GM12878 (cell line): ENCODE measurements around the gene KCNQ1. TPM values are rescaled to one million over a fixed set of nuclear protein-coding genes. Genes with fewer than 3 reads are reported as not detected.

Source experiments
- ATAC-seq: fragments of 200-7000 bp; cut with Tn5 transposase; 3 replicates; pipeline ENCODE4 v1.9.1; 2020; ENCODE audit warnings: mild to moderate bottlenecking, moderate library complexity
- BruUV-seq: library from RNA; stranded (reverse); fragments of 400-500 nt; replicated peaks from 2 replicates; lab custom pipeline; 2021; lab: Mats Ljungman, UMichigan
- CTCF ChIA-PET: fragments of 300-600 bp; sonication (Branson Sonifier 250); formaldehyde crosslinking; extraction: SDS; loops from one replicate; lab custom pipeline; 2021; ENCODE audit warnings: inconsistent platforms; lab: Yijun Ruan, JAX
- POLR2A ChIA-PET: fragments of 350-600 bp; formaldehyde crosslinking; extraction: SDS; loops from one replicate; lab custom pipeline; 2021; ENCODE audit warnings: inconsistent platforms; lab: Charles Lee
- RAD21 ChIA-PET: fragments of 300-600 bp; sonication (Branson Sonifier 250); formaldehyde crosslinking; loops from one replicate; lab custom pipeline; 2023; ENCODE audit warnings: antibody characterized with exemption; ENCODE audit not compliant: unreplicated experiment; lab: Charles Lee
- SMC1A ChIA-PET: fragments of 300-600 bp; sonication (Branson Sonifier 250); formaldehyde crosslinking; loops from one replicate; lab custom pipeline; 2023; ENCODE audit not compliant: unreplicated experiment, uncharacterized antibody; lab: Charles Lee
- DNase-seq: peaks from one replicate; pipeline ENCODE4 v3.0.0-alpha.2; 2011; ENCODE audit warnings: low read depth, low spot score
- FAIRE-seq: peaks from 3 replicates; lab custom pipeline; 2011; peaks lifted over from hg19 to GRCh38; lab: Jason Lieb, UNC
- H2AFZ ChIP-seq: 2 replicates; pipeline ENCODE4 v1.6.0; 2011; ENCODE audit warnings: low read depth, low read length, control low read depth; ENCODE audit not compliant: control insufficient read depth
- H3K27ac ChIP-seq: 2 replicates; pipeline ENCODE4 v1.5.1; 2011; ENCODE audit warnings: control low read depth; ENCODE audit not compliant: control insufficient read depth, insufficient read depth
- H3K27me3 ChIP-seq, 2 experiments: replicated peaks in 1 of 2; 2 replicates each; pipeline versions ENCODE4 v1.6.0 to v1.6.1; 2011; ENCODE audit warnings: low read length in 1 of 2; ENCODE audit not compliant: control insufficient read depth in 2 of 2, insufficient read depth in 2 of 2
- H3K36me3 ChIP-seq, 2 experiments: 2 replicates each; pipeline ENCODE4 v1.5.1; 2011; ENCODE audit warnings: low read length in 1 of 2; ENCODE audit not compliant: control insufficient read depth in 2 of 2, insufficient read depth in 2 of 2
- H3K4me1 ChIP-seq: 2 replicates; pipeline ENCODE4 v1.6.1; 2011; ENCODE audit warnings: mild to moderate bottlenecking, low read length, moderate library complexity, mixed read lengths; ENCODE audit not compliant: control insufficient read depth, insufficient read depth
- H3K4me2 ChIP-seq: 2 replicates; pipeline ENCODE4 v1.6.0; 2011; ENCODE audit warnings: control low read depth; ENCODE audit not compliant: control insufficient read depth, insufficient read depth
- H3K4me3 ChIP-seq: fragments of 200-600 bp; sonication (generic); 2 replicates; pipeline ENCODE4 v1.5.1; 2016
- H3K79me2 ChIP-seq: 2 replicates; pipeline ENCODE4 v1.6.0; 2011; ENCODE audit warnings: low read length; ENCODE audit not compliant: control insufficient read depth, insufficient read depth
- H3K9ac ChIP-seq: 2 replicates; pipeline ENCODE4 v1.8.0; 2011; ENCODE audit warnings: low read length, control low read depth, mixed read lengths; ENCODE audit not compliant: control insufficient read depth, insufficient read depth
- H3K9me3 ChIP-seq: replicated peaks from 3 replicates; pipeline ENCODE4 v1.5.1; 2011; ENCODE audit warnings: mild to moderate bottlenecking, low read length; ENCODE audit not compliant: control insufficient read depth, insufficient read depth
- H4K20me1 ChIP-seq: 2 replicates; pipeline ENCODE4 v1.6.0; 2011; ENCODE audit not compliant: control insufficient read depth, insufficient read depth
- CBFB ChIP-seq: IDR thresholded peaks from 2 replicates; pipeline ENCODE4 v1.6.1; 2016; ENCODE audit warnings: antibody characterized with exemption, low read depth
- ESRRA ChIP-seq: IDR thresholded peaks from 2 replicates; pipeline ENCODE4 v1.6.1; 2012; ENCODE audit warnings: mild to moderate bottlenecking, low read length, improper control_type of control experiment
- KAT2A ChIP-seq: conservative IDR thresholded peaks from 2 replicates; pipeline ENCODE4 v1.6.1; 2011; ENCODE audit warnings: low read depth, low read length; ENCODE audit not compliant: control insufficient read depth
- NFXL1 ChIP-seq: fragments of 450-650 bp; IDR thresholded peaks from 2 replicates; pipeline ENCODE4 v1.6.1; 2017; ENCODE audit warnings: antibody characterized with exemption, mild to moderate bottlenecking, borderline replicate concordance
- POLR2A ChIP-seq: IDR thresholded peaks from 2 replicates; pipeline ENCODE4 v1.6.1; 2011; ENCODE audit warnings: low read depth, mild to moderate bottlenecking, low read length
- RAD21 ChIP-seq: IDR thresholded peaks from 2 replicates; pipeline ENCODE4 v1.6.1; 2011; ENCODE audit warnings: mild to moderate bottlenecking, low read depth, low read length, moderate library complexity; ENCODE audit not compliant: insufficient read depth
- TAF1 ChIP-seq: IDR thresholded peaks from 2 replicates; pipeline ENCODE4 v1.6.1; 2011; ENCODE audit warnings: mild to moderate bottlenecking, low read depth, low read length, borderline replicate concordance
- ZNF217 ChIP-seq: fragments of 450-650 bp; IDR thresholded peaks from 2 replicates; pipeline ENCODE4 v1.6.1; 2017; ENCODE audit warnings: antibody characterized with exemption, mild to moderate bottlenecking
- WGBS: methylation state at CpG from one replicate; pipeline ENCODE4 v1.1.6; 2016; ENCODE audit warnings: low lambda C conversion rate; ENCODE audit not compliant: insufficient replicate concordance, insufficient coverage; ENCODE audit errors: missing lambda C conversion rate; 5-methylcytosine and 5-hydroxymethylcytosine counted together
- in situ Hi-C: fragments of 300-500 bp; cut with MboI; formaldehyde crosslinking; loops from 9 replicates; pipeline ENCODE4 v1.14.3; 2018; ENCODE audit warnings: mixed read lengths
- intact Hi-C: fragments of 100-400 bp; cut with micrococcal nuclease; formaldehyde crosslinking; loops from one replicate; pipeline ENCODE4 v1.14.2; 2022; ENCODE audit not compliant: unreplicated experiment
- polyA plus RNA-seq, 11 experiments: library from polyadenylated mRNA; depleted of rRNA in 4 of 11; unstranded in 6 of 11; stranded (reverse) in 5 of 11; fragments of >200 nt; fragmentation: Nextera tagmentation in 4 of 11; fragmentation: Illumina TruSeq in 1 of 11; extraction: Ambion mirVana in 4 of 11; extraction: Trizol in 1 of 11; gene quantifications; 1 replicate in 1 of 11; 2 replicates in 10 of 11; pipeline versions ENCODE4 v1.2.1 to v1.2.3, GENCODE V29; 2011 to 2016; ENCODE audit warnings: inconsistent platforms in 2 of 11, missing spikeins in 2 of 11, low read depth in 1 of 11
- total RNA-seq, 4 experiments: library from RNA; depleted of rRNA in 3 of 4; stranded (reverse); fragments of >200 nt in 3 of 4; fragmentation: Illumina TruSeq in 1 of 4; extraction: Trizol in 1 of 4; gene quantifications; 2 replicates each; pipeline versions ENCODE4 v1.2.1 to v1.2.3, GENCODE V29; 2013 to 2021
- TF ChIP-seq, protein P1 (sequence below): fragments of 450-650 bp; IDR thresholded peaks from 2 replicates; pipeline ENCODE4 v1.6.1; 2016; ENCODE audit warnings: mild to moderate bottlenecking
- TF ChIP-seq, protein P2 (sequence below): IDR thresholded peaks from 2 replicates; pipeline ENCODE4 v1.6.1; 2012; ENCODE audit warnings: low read length, inconsistent platforms
- TF ChIP-seq, protein P3 (sequence below): fragments of 450-650 bp; IDR thresholded peaks from 2 replicates; pipeline ENCODE4 v1.6.1; 2017; ENCODE audit warnings: borderline replicate concordance
- TF ChIP-seq, protein P4 (sequence below): fragments of 450-650 bp; IDR thresholded peaks from 2 replicates; pipeline ENCODE4 v1.6.1; 2018; ENCODE audit warnings: borderline replicate concordance, mild to moderate bottlenecking; ENCODE audit not compliant: partially characterized antibody
- TF ChIP-seq, protein P5 (sequence below): IDR thresholded peaks from 2 replicates; pipeline ENCODE4 v1.6.1; 2011; ENCODE audit warnings: mild to moderate bottlenecking, low read depth, low read length, moderate library complexity; ENCODE audit not compliant: insufficient replicate concordance

The KCNQ1 gene
- total and polyA plus RNA-seq, 10 of the 15 experiments (the other 5 are each of a cell fraction or from before 2014, with no cell fraction given), result 0.03 to 0.15 (median 0.12) TPM; not detected in 7

DNA sequence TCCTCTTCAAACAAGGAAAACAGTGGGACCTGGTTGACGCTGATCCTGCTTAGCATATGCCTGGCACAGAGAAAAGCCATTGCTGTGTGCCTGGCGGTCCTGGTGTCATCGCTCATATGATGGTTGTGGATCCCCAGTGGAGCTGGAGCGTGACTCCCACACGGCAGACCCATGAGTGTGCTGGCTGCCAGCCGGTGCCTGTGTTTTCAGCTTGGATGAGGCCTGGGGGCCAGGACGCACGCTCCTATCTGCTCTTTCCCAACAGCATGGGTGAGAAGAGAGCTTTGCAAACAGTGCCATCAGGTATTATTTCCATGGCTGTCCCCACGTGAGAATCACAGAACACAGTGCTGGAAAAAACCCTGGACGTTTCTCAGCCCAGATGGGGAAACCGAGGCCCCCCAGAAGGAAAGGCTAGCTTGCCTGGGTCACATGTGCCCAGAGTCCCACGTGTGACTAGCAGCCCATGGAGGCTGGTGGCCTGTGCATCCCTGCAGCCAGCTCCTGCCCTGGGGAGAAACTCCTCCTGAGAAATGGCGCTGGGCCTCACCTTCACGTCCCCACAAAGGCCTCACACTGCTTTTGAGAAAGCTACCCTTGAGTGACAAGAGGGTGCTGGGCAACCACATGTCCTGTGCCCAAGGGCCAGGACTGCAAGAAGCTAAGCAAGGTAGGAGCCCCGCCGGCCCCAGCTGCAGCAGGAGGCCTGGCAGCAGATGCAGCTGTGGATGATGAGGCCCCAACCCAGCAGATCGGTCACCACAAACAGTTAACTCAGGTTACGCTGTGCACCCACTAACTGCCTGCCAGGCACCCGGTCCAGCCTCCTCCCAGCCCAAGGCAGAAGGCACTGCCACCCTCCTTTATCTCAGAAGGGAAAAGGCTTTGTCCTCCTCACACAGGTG lies 436.5 kb downstream of the KCNQ1 start:
- ChIA-PET SMC1A (no interaction called here), POLR2A (no interaction called here), CTCF (interaction anchor here (0.6 to 1.0 kb wide), 4 partner anchors 12 to 576 kb away, joined by 3 read pairs; no protein-coding TSS in a partner anchor), RAD21 (no interaction called here)
- ATAC-seq, result no peak
- peaks cover 7 to 9% of the 10 kb centered on the region in 2 experiments; a peak in 3 of 4 replicates for H3K27me3 ChIP-seq
- no peaks in the 10 kb centered on the region for H3K79me2 ChIP-seq
- no peak overlapping the region for H3K27ac ChIP-seq
- peaks cover 5% of the 10 kb centered on the region for H3K4me1 ChIP-seq
- H4K20me1 ChIP-seq, result no peaks in the 10 kb centered on the region
- BruUV-seq, result no TSS peak
- no peak overlapping the region for H2AFZ ChIP-seq
- 27% methylated on average over 19 of the region's 19 CpGs for WGBS
- no peaks in the 10 kb centered on the region; the same call in 2 of the 3 replicates for H3K9me3 ChIP-seq
- no peak overlapping the region for H3K4me2 ChIP-seq
- intact Hi-C loops (no loop called here), in situ Hi-C loops (no loop called here)
- no peak overlapping the region for H3K4me3 ChIP-seq
- no peak for FAIRE-seq
- no peak overlapping the region for H3K9ac ChIP-seq
- DNase-seq, result no peak
- no peak for TF ChIP-seq RAD21
- TF ChIP-seq, protein P1, sequence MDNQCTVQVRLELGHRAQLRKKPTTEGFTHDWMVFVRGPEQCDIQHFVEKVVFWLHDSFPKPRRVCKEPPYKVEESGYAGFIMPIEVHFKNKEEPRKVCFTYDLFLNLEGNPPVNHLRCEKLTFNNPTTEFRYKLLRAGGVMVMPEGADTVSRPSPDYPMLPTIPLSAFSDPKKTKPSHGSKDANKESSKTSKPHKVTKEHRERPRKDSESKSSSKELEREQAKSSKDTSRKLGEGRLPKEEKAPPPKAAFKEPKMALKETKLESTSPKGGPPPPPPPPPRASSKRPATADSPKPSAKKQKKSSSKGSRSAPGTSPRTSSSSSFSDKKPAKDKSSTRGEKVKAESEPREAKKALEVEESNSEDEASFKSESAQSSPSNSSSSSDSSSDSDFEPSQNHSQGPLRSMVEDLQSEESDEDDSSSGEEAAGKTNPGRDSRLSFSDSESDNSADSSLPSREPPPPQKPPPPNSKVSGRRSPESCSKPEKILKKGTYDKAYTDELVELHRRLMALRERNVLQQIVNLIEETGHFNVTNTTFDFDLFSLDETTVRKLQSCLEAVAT, result no peak
- TF ChIP-seq POLR2A, result no peak
- TF ChIP-seq CBFB, result no peak
- TF ChIP-seq TAF1, result no peak
- TF ChIP-seq, protein P2, sequence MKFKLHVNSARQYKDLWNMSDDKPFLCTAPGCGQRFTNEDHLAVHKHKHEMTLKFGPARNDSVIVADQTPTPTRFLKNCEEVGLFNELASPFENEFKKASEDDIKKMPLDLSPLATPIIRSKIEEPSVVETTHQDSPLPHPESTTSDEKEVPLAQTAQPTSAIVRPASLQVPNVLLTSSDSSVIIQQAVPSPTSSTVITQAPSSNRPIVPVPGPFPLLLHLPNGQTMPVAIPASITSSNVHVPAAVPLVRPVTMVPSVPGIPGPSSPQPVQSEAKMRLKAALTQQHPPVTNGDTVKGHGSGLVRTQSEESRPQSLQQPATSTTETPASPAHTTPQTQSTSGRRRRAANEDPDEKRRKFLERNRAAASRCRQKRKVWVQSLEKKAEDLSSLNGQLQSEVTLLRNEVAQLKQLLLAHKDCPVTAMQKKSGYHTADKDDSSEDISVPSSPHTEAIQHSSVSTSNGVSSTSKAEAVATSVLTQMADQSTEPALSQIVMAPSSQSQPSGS, result no peak
- no peak for TF ChIP-seq KAT2A
- TF ChIP-seq, protein P3, sequence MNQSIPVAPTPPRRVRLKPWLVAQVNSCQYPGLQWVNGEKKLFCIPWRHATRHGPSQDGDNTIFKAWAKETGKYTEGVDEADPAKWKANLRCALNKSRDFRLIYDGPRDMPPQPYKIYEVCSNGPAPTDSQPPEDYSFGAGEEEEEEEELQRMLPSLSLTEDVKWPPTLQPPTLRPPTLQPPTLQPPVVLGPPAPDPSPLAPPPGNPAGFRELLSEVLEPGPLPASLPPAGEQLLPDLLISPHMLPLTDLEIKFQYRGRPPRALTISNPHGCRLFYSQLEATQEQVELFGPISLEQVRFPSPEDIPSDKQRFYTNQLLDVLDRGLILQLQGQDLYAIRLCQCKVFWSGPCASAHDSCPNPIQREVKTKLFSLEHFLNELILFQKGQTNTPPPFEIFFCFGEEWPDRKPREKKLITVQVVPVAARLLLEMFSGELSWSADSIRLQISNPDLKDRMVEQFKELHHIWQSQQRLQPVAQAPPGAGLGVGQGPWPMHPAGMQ, result no peak
- TF ChIP-seq ZNF217, result no peak
- TF ChIP-seq, protein P4, sequence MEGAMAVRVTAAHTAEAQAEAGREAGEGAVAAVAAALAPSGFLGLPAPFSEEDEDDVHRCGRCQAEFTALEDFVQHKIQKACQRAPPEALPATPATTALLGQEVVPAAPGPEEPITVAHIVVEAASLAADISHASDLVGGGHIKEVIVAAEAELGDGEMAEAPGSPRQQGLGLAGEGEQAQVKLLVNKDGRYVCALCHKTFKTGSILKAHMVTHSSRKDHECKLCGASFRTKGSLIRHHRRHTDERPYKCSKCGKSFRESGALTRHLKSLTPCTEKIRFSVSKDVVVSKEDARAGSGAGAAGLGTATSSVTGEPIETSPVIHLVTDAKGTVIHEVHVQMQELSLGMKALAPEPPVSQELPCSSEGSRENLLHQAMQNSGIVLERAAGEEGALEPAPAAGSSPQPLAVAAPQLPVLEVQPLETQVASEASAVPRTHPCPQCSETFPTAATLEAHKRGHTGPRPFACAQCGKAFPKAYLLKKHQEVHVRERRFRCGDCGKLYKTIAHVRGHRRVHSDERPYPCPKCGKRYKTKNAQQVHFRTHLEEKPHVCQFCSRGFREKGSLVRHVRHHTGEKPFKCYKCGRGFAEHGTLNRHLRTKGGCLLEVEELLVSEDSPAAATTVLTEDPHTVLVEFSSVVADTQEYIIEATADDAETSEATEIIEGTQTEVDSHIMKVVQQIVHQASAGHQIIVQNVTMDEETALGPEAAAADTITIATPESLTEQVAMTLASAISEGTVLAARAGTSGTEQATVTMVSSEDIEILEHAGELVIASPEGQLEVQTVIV, result no peak
- TF ChIP-seq, protein P5, sequence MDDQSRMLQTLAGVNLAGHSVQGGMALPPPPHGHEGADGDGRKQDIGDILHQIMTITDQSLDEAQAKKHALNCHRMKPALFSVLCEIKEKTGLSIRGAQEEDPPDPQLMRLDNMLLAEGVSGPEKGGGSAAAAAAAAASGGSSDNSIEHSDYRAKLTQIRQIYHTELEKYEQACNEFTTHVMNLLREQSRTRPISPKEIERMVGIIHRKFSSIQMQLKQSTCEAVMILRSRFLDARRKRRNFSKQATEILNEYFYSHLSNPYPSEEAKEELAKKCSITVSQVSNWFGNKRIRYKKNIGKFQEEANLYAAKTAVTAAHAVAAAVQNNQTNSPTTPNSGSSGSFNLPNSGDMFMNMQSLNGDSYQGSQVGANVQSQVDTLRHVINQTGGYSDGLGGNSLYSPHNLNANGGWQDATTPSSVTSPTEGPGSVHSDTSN, result no peak
- TF ChIP-seq NFXL1, result no peak
- no peak for TF ChIP-seq ESRRA
- H3K36me3 ChIP-seq, result no peaks in the 10 kb centered on the region
